ENCODE results near the gene TRAT1.

Gene TRAT1

DNA sequence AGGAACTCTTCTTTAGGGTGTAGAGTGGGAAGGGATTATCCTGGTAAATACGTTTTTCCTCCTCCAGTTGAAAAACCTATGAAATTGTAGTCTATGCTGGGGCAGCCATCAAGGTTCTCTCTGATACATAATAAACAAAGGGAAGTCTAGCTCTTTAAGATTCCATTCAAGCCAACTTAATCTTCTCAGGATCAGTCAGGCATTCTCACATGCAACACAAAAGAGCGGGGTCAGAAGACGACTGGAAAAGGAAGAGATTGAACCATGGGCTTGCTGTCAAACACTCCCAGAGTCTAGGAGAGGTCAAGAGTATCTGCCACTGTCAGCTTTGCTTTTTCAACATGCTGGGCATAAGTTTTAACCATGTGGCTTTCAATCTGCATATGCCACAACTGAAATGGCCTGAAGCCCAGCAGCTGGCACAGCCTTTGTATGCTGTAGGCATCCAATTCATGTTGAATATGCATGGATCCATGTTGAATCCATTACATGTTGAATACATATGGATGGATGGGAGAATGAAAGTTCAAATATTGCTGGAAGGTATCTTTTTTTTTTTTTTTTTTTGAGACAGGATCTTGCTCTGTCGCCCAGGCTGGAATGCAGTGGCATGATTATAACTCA, 8.5 kb downstream of the TRAT1 start:
- H3K4me1 ChIP-seq = peaks cover 42% of the 10 kb centered on the region
- no peaks in the 10 kb centered on the region for H3K9me3 ChIP-seq
- in situ Hi-C loops (cut with MboI; ENCODE audit: low sequenced_read_pairs) = no loop called here
- DNase-seq (ENCODE audit: low spot score in 2 of 2) = peak; percentile 64 to 80
- no peaks in the 10 kb centered on the region for H3K27me3 ChIP-seq (ENCODE audit: low read depth)
- H3K4me3 ChIP-seq = no peak overlapping the region
- no peaks in the 10 kb centered on the region for H3K36me3 ChIP-seq (replicated peaks)

DNA sequence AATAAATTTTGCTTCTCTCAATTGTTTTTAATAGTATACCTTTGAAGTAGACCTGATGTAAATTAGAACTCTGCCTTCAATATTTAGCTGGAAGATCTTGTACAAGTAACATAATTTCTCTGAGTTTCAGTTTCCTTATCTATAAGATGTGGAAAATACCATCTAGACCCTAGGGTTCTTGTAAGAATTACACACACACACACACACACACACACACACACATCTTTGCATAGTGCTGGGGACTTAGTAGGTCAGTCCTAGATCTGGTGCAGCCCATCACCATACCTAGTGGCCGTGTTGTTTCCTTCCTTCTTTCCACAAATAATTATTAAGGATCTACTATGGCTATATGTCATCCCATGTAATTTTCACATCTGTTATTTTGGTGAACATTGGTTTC, 11.0 kb downstream of the TRAT1 start:
- H3K27me3 ChIP-seq (ENCODE audit: low read depth) = no peaks in the 10 kb centered on the region

DNA sequence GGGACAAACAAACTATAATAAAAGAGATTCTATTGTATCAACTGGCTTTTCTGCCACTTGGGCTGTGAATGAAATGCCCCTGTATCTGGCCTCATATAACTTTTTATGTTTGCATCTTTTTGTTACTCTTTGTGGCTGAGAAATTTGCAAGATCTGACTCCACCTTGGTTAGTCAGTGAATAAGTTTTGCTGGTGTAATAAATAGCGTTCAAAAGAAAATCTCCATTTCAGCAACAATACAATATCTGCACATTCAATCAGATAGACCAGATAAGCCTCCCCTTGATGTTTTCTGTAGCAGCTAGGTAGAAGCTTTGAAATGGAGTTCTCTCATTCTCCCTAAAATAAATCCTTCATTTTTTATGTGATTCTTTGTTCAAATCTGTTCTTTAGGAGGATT, 12.0 kb downstream of the TRAT1 start:
- no peaks in the 10 kb centered on the region for H3K9me3 ChIP-seq
- H3K4me3 ChIP-seq = no peak overlapping the region
- peak in 1 of 2 experiments; percentile 78 for DNase-seq (ENCODE audit: low spot score in 2 of 2)
- H3K36me3 ChIP-seq (replicated peaks) = no peaks in the 10 kb centered on the region
- peaks cover 34% of the 10 kb centered on the region for H3K4me1 ChIP-seq
- no peaks in the 10 kb centered on the region for H3K27me3 ChIP-seq (ENCODE audit: low read depth)
- in situ Hi-C loops (cut with MboI; ENCODE audit: low sequenced_read_pairs) = no loop called here

More for the DNA sequence above, 11.0 kb downstream of the TRAT1 start:
- no peak for DNase-seq (ENCODE audit: low spot score in 2 of 2)
- Histone ChIP-seq H3K4me1 (peaks cover 34% of the 10 kb centered on the region), H3K36me3 (replicated peaks) (no peaks in the 10 kb centered on the region), H3K4me3 (no peak overlapping the region), H3K9me3 (no peaks in the 10 kb centered on the region)
- in situ Hi-C loops (cut with MboI; ENCODE audit: low sequenced_read_pairs) = no loop called here

DNA sequence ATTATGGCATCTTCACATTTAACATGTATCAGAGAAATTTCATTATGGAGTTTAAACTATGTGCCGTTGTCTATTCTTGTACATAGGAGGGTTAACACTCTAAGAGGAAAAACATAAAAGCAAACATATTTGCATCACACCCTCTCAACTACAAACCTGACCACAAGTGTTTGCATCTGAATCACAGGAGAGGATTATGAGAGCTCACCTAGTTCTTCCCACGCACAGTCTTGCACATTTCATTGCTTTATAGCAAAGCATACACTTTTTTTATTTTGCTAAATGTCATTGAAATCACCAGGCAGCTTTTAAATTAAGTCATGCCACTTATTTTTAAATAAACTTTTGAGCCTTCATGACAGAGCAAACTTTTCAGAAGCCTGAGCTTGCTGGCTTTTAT, 12.5 kb downstream of the TRAT1 start:
- Histone ChIP-seq H3K4me3 (no peak overlapping the region), H3K27me3 (ENCODE audit: low read depth) (no peaks in the 10 kb centered on the region), H3K9me3 (no peaks in the 10 kb centered on the region), H3K36me3 (replicated peaks) (no peaks in the 10 kb centered on the region), H3K4me1 (peaks cover 34% of the 10 kb centered on the region)
- in situ Hi-C loops (cut with MboI; ENCODE audit: low sequenced_read_pairs) = no loop called here
- DNase-seq (ENCODE audit: low spot score in 2 of 2) = peak; percentile 67 to 97

DNA sequence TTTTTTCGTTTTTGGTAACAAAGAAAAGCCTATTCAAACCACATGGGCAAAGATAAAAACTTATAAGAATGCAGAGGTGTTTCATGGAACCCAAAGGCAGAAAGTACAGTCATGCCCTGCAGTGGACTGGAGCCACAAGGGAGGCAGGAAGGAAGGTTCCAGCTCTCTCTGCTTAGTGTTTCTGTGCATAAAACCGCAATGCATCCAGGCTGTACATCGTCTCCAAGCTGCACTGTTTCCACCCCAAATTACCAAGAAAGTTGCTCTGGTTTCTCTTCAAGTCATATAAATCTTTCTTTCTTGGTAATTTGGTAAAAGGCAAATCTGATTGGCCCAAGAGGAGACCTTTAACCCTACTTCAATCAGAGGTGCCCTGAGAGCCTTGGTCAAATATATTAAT, 15.8 kb downstream of the TRAT1 start:
- Histone ChIP-seq H3K4me3 (no peak overlapping the region), H3K27me3 (ENCODE audit: low read depth) (no peaks in the 10 kb centered on the region), H3K9me3 (no peaks in the 10 kb centered on the region), H3K36me3 (replicated peaks) (no peaks in the 10 kb centered on the region), H3K4me1 (peaks cover 25% of the 10 kb centered on the region)
- no peak for DNase-seq (ENCODE audit: low spot score in 2 of 2)
- in situ Hi-C loops (cut with MboI; ENCODE audit: low sequenced_read_pairs) = no loop called here

- H3K27me3 ChIP-seq (ENCODE audit: low read depth) = no peaks in the 10 kb centered on the region
- no peak for DNase-seq (ENCODE audit: low spot score in 2 of 2)
- no peaks in the 10 kb centered on the region for H3K9me3 ChIP-seq
- in situ Hi-C loops (cut with MboI; ENCODE audit: low sequenced_read_pairs) = no loop called here
- no peaks in the 10 kb centered on the region for H3K4me1 ChIP-seq
- no peak overlapping the region for H3K4me3 ChIP-seq
- no peaks in the 10 kb centered on the region for H3K36me3 ChIP-seq (replicated peaks)
These were observed 23.2 kb downstream of the TRAT1 start for GRCh38 chr3:108845709-108846293.

GRCh38 chr3:108847187-108847586, 24.6 kb downstream of the TRAT1 start:
- Histone ChIP-seq H3K27me3 (ENCODE audit: low read depth) (no peaks in the 10 kb centered on the region), H3K36me3 (replicated peaks) (no peaks in the 10 kb centered on the region), H3K9me3 (no peaks in the 10 kb centered on the region), H3K4me3 (no peak overlapping the region), H3K4me1 (no peaks in the 10 kb centered on the region)
- in situ Hi-C loops (cut with MboI; ENCODE audit: low sequenced_read_pairs) = no loop called here
- DNase-seq (ENCODE audit: low spot score in 2 of 2) = peak in 1 of 2 experiments; percentile 25

DNA sequence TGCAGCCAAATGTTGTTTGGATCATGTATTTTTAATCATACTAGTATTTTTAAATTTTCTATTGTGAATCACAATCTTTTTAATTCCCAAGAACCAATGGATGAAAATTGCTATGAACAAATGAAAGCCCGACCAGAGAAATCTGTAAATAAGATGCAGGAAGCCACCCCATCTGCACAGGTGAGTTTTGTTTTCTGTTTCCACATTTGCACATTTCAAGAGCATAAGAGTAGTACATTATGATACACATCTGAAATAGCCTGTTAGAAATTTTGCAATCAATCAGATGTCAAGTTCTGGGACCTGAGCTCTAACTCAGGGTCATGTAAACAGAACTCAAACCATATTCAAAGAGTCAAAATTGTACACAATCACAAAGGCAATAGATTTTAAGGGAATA, 26.5 kb downstream of the TRAT1 start:
- Histone ChIP-seq H3K36me3 (replicated peaks) (no peaks in the 10 kb centered on the region), H3K9me3 (no peaks in the 10 kb centered on the region), H3K4me1 (no peaks in the 10 kb centered on the region), H3K27me3 (ENCODE audit: low read depth) (no peaks in the 10 kb centered on the region), H3K4me3 (no peak overlapping the region)
- DNase-seq (ENCODE audit: low spot score in 2 of 2) = no peak
- in situ Hi-C loops (cut with MboI; ENCODE audit: low sequenced_read_pairs) = no loop called here

- H3K36me3 ChIP-seq (replicated peaks) = no peaks in the 10 kb centered on the region
- peak; percentile 65 to 94 for DNase-seq (ENCODE audit: low spot score in 2 of 2)
- no peaks in the 10 kb centered on the region for H3K27me3 ChIP-seq (ENCODE audit: low read depth)
- H3K4me3 ChIP-seq = no peak overlapping the region
- in situ Hi-C loops (cut with MboI; ENCODE audit: low sequenced_read_pairs) = no loop called here
- H3K9me3 ChIP-seq = 0 out of 2 replicates have a peak, but pooled peaks cover 2% of the 10 kb centered on the region
- peaks cover 30% of the 10 kb centered on the region for H3K4me1 ChIP-seq
These were observed 38.8 kb downstream of the TRAT1 start for GRCh38 chr3:108861401-108861800.

DNA sequence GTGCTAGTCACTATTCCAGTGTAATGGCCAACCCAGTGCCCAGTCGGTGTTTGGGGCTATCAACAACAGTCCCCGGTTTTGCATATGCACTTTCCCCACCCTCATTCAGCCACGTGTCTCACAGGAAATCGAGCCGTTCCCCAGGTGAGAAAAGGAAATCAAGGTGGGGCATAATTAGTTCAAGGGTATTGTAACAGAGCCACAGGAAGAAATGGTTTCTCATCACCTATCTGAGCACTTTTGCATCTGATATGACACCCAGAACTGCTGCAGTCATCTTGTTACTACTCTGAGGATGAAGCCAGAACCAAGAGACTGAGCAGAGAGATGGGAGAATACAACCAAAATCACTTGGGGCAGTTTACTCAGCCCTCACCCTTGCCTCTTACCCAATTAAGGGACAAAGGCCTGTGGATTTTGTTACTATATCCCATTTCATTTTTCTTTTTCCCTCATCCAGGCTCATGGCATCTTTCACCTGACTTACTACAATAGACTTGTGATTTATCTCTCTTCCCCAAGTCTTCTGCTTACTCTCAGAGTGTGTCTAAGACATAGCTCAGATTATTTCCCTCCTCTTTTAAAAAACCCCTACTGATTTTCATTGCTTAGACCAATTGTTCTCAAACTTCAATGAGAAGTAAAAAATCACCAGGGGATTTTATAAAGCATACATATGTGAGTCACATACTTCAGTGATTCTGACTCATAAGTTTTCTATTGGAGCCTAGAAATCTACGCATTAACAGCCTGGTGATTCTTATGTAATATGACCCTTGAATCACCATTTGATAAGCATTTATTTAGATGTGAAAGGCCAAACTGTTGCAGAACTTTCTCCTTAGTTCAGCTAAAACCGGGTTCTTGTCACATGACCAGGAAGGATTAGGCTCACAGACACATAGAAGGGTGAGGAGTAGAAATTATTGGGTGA, 40.5 kb downstream of the TRAT1 start:
- no peaks in the 10 kb centered on the region for H3K27me3 ChIP-seq (ENCODE audit: low read depth)
- H3K9me3 ChIP-seq = 0 out of 2 replicates have a peak, but pooled peaks cover 2% of the 10 kb centered on the region
- DNase-seq (ENCODE audit: low spot score in 2 of 2) = peak in 1 of 2 experiments; percentile 44
- H3K4me1 ChIP-seq = peaks cover 30% of the 10 kb centered on the region
- H3K36me3 ChIP-seq (replicated peaks) = no peaks in the 10 kb centered on the region
- in situ Hi-C loops (cut with MboI; ENCODE audit: low sequenced_read_pairs) = no loop called here
- no peak overlapping the region for H3K4me3 ChIP-seq

GRCh38 chr3:108863799-108864135, 41.2 kb downstream of the TRAT1 start:
- Histone ChIP-seq H3K4me3 (no peak overlapping the region), H3K9me3 (0 out of 2 replicates have a peak, but pooled peaks cover 2% of the 10 kb centered on the region), H3K36me3 (replicated peaks) (no peaks in the 10 kb centered on the region), H3K27me3 (ENCODE audit: low read depth) (no peaks in the 10 kb centered on the region), H3K4me1 (peaks cover 30% of the 10 kb centered on the region)
- DNase-seq (ENCODE audit: low spot score in 2 of 2) = peak in 1 of 2 experiments; percentile 42
- in situ Hi-C loops (cut with MboI; ENCODE audit: low sequenced_read_pairs) = no loop called here

DNA sequence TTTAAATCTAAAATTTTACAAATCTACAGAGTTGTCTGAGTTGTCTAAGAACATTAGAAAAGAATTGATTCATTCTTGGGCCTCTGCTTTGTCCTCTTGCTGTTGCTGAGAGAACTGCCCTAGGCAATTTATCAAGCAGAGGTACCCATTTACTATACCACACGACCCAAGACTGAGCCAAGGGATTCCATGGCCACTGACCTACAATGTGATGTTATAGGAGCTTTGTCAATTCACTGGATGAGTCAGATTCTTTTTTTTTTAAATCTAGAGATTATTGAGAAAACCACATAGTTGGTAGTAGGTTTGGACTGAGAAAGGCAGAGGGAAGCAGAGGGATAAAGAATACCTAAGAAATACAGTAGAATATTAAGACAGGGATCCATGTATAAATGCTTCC, 55.3 kb downstream of the TRAT1 start:
- H3K9me3 ChIP-seq = no peaks in the 10 kb centered on the region
- H3K27me3 ChIP-seq (ENCODE audit: low read depth) = no peaks in the 10 kb centered on the region
- no peaks in the 10 kb centered on the region for H3K4me1 ChIP-seq
- no peak overlapping the region for H3K4me3 ChIP-seq
- H3K36me3 ChIP-seq (replicated peaks) = no peaks in the 10 kb centered on the region
- no peak for DNase-seq (ENCODE audit: low spot score in 2 of 2)
- in situ Hi-C loops (cut with MboI; ENCODE audit: low sequenced_read_pairs) = no loop called here

- Histone ChIP-seq H3K9me3 (no peaks in the 10 kb centered on the region), H3K4me1 (no peaks in the 10 kb centered on the region), H3K27me3 (ENCODE audit: low read depth) (no peaks in the 10 kb centered on the region), H3K4me3 (no peak overlapping the region), H3K36me3 (replicated peaks) (no peaks in the 10 kb centered on the region)
- DNase-seq (ENCODE audit: low spot score in 2 of 2) = no peak
- in situ Hi-C loops (cut with MboI; ENCODE audit: low sequenced_read_pairs) = no loop called here
These were observed 57.3 kb downstream of the TRAT1 start for GRCh38 chr3:108879915-108880314.

GRCh38 chr3:108882762-108883161, 60.2 kb downstream of the TRAT1 start:
- no peak overlapping the region for H3K4me3 ChIP-seq
- no peaks in the 10 kb centered on the region for H3K27me3 ChIP-seq (ENCODE audit: low read depth)
- in situ Hi-C loops (cut with MboI; ENCODE audit: low sequenced_read_pairs) = no loop called here
- no peaks in the 10 kb centered on the region for H3K36me3 ChIP-seq (replicated peaks)
- H3K9me3 ChIP-seq = no peaks in the 10 kb centered on the region
- DNase-seq (ENCODE audit: low spot score in 2 of 2) = no peak
- H3K4me1 ChIP-seq = no peaks in the 10 kb centered on the region
